ENCODE measurements around the gene RFX4. TPM values are rescaled to one million over a fixed set of nuclear protein-coding genes. Genes with fewer than 3 reads are reported as not detected.

RFX4 gene
- total RNA-seq, 2 experiments from 2014 or later = not detected

DNA sequence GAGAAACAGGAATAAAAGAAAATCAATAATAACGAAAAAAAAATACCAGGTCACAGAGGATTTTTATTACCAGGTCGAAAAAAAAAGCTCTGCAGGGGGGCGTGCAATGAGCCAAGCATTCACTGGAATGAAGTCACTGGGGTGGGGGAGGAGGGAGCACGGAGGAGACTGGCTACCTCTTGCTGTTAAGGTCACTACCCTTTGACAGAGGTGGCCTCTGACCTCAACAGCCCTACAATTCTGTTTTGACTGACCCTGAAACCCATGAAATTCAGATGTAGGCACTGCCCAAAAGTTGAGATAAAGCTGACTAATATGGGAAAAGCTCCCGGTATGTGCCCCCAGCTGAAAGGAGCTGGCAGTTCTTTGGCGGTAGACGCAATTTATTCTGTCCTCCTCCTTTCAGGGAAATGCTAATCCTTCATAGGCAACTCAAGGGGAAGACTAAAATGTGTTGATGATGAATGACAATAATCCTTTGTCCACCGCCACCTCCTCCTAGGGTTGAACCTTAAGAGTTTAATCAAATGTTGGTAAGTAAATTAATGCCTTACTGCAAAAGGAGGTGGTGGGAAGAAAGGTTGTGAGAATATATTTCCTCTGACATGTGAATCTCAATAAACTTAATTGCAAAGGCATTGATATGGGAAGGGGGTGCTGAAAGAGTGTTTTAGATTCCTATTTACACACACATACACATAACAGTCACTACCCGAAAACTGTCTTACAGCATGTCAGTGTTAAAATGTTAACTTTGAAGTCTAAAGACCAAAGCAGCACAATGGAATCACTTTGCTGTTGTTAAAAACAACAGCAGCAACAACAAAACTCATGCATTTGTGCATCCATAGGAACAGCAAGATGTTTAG lies 185.4 kb downstream of the RFX4 start:
- intact Hi-C loops (cut with micrococcal nuclease) = no loop called here
- POLR2A ChIA-PET = interaction anchor here (1.2 kb wide), 1 partner anchor 15 kb away, joined by 5 read pairs; no protein-coding TSS in a partner anchor
- Mint-ChIP-seq H3K4me1 (ENCODE audit: low read depth) (peaks cover 29% of the 10 kb centered on the region), H3K9me3 (no peaks in the 10 kb centered on the region), H3K27me3 (no peaks in the 10 kb centered on the region), H3K4me3 (no peak overlapping the region), H3K36me3 (ENCODE audit: low read depth) (no peaks in the 10 kb centered on the region), H3K27ac (no peak overlapping the region)
- DNase-seq = no peak
- TF ChIP-seq, protein P1, sequence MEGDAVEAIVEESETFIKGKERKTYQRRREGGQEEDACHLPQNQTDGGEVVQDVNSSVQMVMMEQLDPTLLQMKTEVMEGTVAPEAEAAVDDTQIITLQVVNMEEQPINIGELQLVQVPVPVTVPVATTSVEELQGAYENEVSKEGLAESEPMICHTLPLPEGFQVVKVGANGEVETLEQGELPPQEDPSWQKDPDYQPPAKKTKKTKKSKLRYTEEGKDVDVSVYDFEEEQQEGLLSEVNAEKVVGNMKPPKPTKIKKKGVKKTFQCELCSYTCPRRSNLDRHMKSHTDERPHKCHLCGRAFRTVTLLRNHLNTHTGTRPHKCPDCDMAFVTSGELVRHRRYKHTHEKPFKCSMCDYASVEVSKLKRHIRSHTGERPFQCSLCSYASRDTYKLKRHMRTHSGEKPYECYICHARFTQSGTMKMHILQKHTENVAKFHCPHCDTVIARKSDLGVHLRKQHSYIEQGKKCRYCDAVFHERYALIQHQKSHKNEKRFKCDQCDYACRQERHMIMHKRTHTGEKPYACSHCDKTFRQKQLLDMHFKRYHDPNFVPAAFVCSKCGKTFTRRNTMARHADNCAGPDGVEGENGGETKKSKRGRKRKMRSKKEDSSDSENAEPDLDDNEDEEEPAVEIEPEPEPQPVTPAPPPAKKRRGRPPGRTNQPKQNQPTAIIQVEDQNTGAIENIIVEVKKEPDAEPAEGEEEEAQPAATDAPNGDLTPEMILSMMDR (IDR thresholded peaks at IDR 0.05) = no peak
- CTCF ChIA-PET = interaction anchor here (0.9 to 2.3 kb wide), 3 partner anchors 10 to 410 kb away, joined by 3 to 6 read pairs (median 3); partner anchors contain the start of gene POLR3B
- ATAC-seq = no peak

DNA sequence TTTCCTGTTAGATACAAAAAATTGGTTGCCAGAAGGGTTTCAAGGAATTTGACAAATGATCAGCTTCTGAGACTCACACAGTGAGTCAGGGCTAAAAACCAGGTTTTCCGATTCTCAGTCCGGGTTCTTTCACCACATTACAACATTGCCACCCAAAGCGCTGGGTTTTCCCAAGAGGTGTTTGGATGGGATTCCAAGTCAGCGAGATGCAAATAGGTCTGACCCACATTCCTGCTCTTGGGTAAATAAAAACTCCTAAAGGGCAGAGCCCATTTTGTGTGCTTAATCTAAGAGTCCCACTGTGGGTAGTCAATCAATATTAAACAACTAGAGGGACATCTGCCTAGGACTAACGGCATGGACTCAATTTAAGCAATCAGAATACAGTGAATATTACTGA lies 186.3 kb downstream of the RFX4 start:
- Mint-ChIP-seq H3K36me3 (ENCODE audit: low read depth) (no peaks in the 10 kb centered on the region), H3K27ac (no peak overlapping the region), H3K9me3 (no peaks in the 10 kb centered on the region), H3K27me3 (no peaks in the 10 kb centered on the region), H3K4me1 (ENCODE audit: low read depth) (peaks cover 31% of the 10 kb centered on the region), H3K4me3 (no peak overlapping the region)
- intact Hi-C loops (cut with micrococcal nuclease) = no loop called here
- TF ChIP-seq, protein P1 (IDR thresholded peaks at IDR 0.05) = no peak
- ChIA-PET CTCF (no interaction called here), POLR2A (no interaction called here)
- ATAC-seq = no peak
- DNase-seq = no peak

DNA sequence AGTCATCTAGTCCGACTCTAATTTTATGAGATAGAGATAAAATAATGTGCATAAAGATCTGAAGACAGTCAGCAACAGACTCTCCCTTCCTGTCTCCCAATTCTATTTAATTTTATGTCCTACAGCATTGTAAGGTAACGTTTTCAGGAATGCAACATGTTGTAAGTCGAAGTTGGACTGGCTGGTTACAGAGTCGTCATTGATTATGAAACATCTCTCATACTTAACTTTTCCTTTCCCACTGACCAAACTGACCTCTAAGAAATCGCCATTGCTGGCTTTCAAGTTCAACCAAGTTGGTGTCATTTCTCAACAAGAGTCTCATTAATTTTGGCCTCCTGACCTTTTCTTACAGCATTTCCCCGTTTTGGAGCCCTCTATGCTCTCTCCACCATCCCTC lies 186.7 kb downstream of the RFX4 start:
- intact Hi-C loops (cut with micrococcal nuclease) = no loop called here
- H3K36me3 Mint-ChIP-seq (ENCODE audit: low read depth) = peaks cover 2% of the 10 kb centered on the region
- DNase-seq (no peak), ATAC-seq (no peak)
- H3K27ac Mint-ChIP-seq = no peak overlapping the region
- CTCF ChIA-PET = no interaction called here
- H3K27me3 Mint-ChIP-seq = no peaks in the 10 kb centered on the region
- H3K9me3 Mint-ChIP-seq = no peaks in the 10 kb centered on the region
- POLR2A ChIA-PET = no interaction called here
- TF ChIP-seq, protein P1 (IDR thresholded peaks at IDR 0.05) = no peak
- peaks cover 32% of the 10 kb centered on the region for H3K4me1 Mint-ChIP-seq (ENCODE audit: low read depth)
- H3K4me3 Mint-ChIP-seq = no peak overlapping the region

DNA sequence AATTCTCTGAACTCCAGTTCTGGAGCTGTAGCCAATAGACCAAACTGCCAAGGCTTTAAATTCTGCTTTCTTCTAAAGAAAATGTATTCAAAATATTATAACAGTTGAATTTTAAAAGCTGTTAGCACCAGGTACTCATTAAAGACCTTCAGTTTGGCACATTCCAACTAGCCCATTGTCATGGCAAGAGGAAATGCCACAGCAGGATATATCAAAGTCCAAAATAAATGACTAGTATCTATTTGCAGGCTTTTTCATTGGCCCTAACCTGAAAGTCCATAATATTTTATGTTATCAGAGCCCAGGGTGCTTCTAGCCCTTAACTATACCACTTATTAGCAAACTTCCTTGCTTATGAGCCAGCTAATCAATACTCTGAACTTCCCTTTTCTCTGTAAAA lies 188.6 kb downstream of the RFX4 start:
- H3K9me3 Mint-ChIP-seq = no peaks in the 10 kb centered on the region
- H3K27ac Mint-ChIP-seq = no peak overlapping the region
- no peak overlapping the region for H3K4me3 Mint-ChIP-seq
- TF ChIP-seq, protein P1 (IDR thresholded peaks at IDR 0.05) = no peak
- H3K4me1 Mint-ChIP-seq (ENCODE audit: low read depth) = peaks cover 43% of the 10 kb centered on the region
- CTCF ChIA-PET = interaction anchor here (1.3 kb wide), 1 partner anchor 23 kb away, joined by 4 read pairs; no protein-coding TSS in a partner anchor
- intact Hi-C loops (cut with micrococcal nuclease) = no loop called here
- H3K36me3 Mint-ChIP-seq (ENCODE audit: low read depth) = peaks cover 5% of the 10 kb centered on the region
- POLR2A ChIA-PET = interaction anchor here (1.2 kb wide), 1 partner anchor 18 kb away, joined by 4 read pairs; no protein-coding TSS in a partner anchor
- ATAC-seq (no peak), DNase-seq (no peak)
- no peaks in the 10 kb centered on the region for H3K27me3 Mint-ChIP-seq
